Endodermal cell (in vitro differentiated cells): ENCODE measurements around the gene FAM227B. TPM values are rescaled to one million over a fixed set of nuclear protein-coding genes. Genes with fewer than 3 reads are reported as not detected.

ENCODE experiments used
- DNase-seq: peaks from one replicate; pipeline ENCODE4 v3.0.0-alpha.2; 2017
- H3K27ac ChIP-seq: 2 replicates; pipeline ENCODE4 v1.5.1; 2013; ENCODE audit warnings: mild to moderate bottlenecking, low read depth, low read length, moderate library complexity
- H3K27me3 ChIP-seq: 2 replicates; pipeline ENCODE4 v1.6.1; 2013; ENCODE audit warnings: mild to moderate bottlenecking, low read length, moderate library complexity; ENCODE audit not compliant: insufficient read depth, control insufficient read depth, poor library complexity, severe bottlenecking
- H3K36me3 ChIP-seq: 2 replicates; pipeline ENCODE4 v1.7.0; 2013; ENCODE audit warnings: mild to moderate bottlenecking, low read length, moderate library complexity; ENCODE audit not compliant: control insufficient read depth, insufficient read depth
- H3K4me1 ChIP-seq: one replicate; pipeline ENCODE4 v1.7.0; 2013; ENCODE audit warnings: low read length; ENCODE audit not compliant: control insufficient read depth, insufficient read depth
- H3K4me3 ChIP-seq: 2 replicates; pipeline ENCODE4 v1.5.1; 2013; ENCODE audit warnings: mild to moderate bottlenecking, low read length, moderate library complexity
- H3K9ac ChIP-seq: 2 replicates; pipeline ENCODE4 v1.6.1; 2013; ENCODE audit warnings: mild to moderate bottlenecking, low read length, moderate library complexity; ENCODE audit not compliant: poor library complexity, severe bottlenecking; ENCODE audit errors: extremely low read depth
- H3K9me3 ChIP-seq: 2 replicates; pipeline ENCODE4 v1.6.1; 2013; ENCODE audit warnings: mild to moderate bottlenecking, low read length, moderate library complexity; ENCODE audit not compliant: control insufficient read depth
- H3K27ac Mint-ChIP-seq: 2 replicates; pipeline ENCODE4 v1.8.0; 2020; ENCODE audit warnings: mixed read lengths
- H3K27me3 Mint-ChIP-seq: 2 replicates; pipeline ENCODE4 v1.8.0; 2021; ENCODE audit warnings: mild to moderate bottlenecking, mixed read lengths; ENCODE audit not compliant: insufficient read depth
- H3K36me3 Mint-ChIP-seq: 2 replicates; pipeline ENCODE4 v1.8.0; 2020; ENCODE audit warnings: low read depth, mixed read lengths
- H3K4me1 Mint-ChIP-seq: 2 replicates; pipeline ENCODE4 v1.8.0; 2020; ENCODE audit warnings: mixed read lengths
- H3K4me3 Mint-ChIP-seq: 2 replicates; pipeline ENCODE4 v1.8.0; 2020; ENCODE audit warnings: mild to moderate bottlenecking, moderate library complexity, mixed read lengths
- H3K9me3 Mint-ChIP-seq: 2 replicates; pipeline ENCODE4 v1.8.0; 2020; ENCODE audit warnings: mild to moderate bottlenecking, mixed read lengths
- WGBS, 2 experiments: methylation state at CpG; one replicate each; pipeline versions ENCODE4 v1.1.5 to v1.1.7; 2013; ENCODE audit warnings: missing lambda C conversion rate in 2 of 2, mixed read lengths in 1 of 2; ENCODE audit not compliant: insufficient coverage in 1 of 2, insufficient read length in 1 of 2; 5-methylcytosine and 5-hydroxymethylcytosine counted together
- total RNA-seq, 2 donors: library from RNA; stranded (reverse); fragmentation: NEBNext Ultra II Directional in 1 of 2; extraction: Animal tissue kit (Norgen Biotek cat#: 25700) in 1 of 2; gene quantifications; 2 replicates in 1 of 2; 3 replicates in 1 of 2; pipeline ENCODE4 v1.2.1, GENCODE V29; 2021
- TF ChIP-seq, protein P1 (sequence below): fragments of 200-600 bp; sonication (generic); conservative IDR thresholded peaks from 2 replicates; pipeline ENCODE4 v1.5.0; 2021; ENCODE audit warnings: antibody characterized with exemption, mild to moderate bottlenecking

The FAM227B gene
- total RNA-seq, 2 donors from 2014 or later = 7.5 to 8.5 TPM

DNA sequence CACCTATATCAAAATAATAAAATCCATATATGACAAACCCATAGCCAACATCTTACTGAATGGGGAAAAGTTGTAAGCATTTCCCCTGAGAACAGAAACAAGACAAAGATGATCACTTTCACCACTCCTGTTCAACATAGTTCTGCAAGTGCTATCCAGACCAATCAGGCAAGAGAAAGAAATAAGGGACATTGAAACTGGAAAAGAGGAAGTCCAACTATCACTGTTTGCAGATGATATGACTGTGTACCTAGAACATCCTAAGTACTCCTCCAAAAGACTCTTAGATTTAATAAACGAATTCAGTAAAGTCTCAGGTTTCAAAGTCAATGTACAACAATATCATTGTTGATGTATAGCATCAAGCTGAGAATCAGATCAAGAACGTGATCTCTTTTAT is 233.1 kb downstream of the FAM227B start:
- H3K4me3 ChIP-seq = no peak overlapping the region
- H3K27ac ChIP-seq = no peak overlapping the region
- no peaks in the 10 kb centered on the region for H3K27me3 Mint-ChIP-seq
- no peaks in the 10 kb centered on the region for H3K36me3 ChIP-seq
- no peaks in the 10 kb centered on the region for H3K9me3 Mint-ChIP-seq
- H3K4me1 ChIP-seq = peaks cover 4% of the 10 kb centered on the region
- H3K4me1 Mint-ChIP-seq = peaks cover 19% of the 10 kb centered on the region
- no peak overlapping the region for H3K27ac Mint-ChIP-seq
- no peak overlapping the region for H3K4me3 Mint-ChIP-seq
- no peaks in the 10 kb centered on the region for H3K27me3 ChIP-seq
- no peak overlapping the region for H3K9ac ChIP-seq
- DNase-seq = no peak
- no peaks in the 10 kb centered on the region for H3K36me3 Mint-ChIP-seq
- no peaks in the 10 kb centered on the region for H3K9me3 ChIP-seq
- 93% methylated on average over 2 of the region's 2 CpGs; no CpG with 5 or more reads in 1 of the 2 experiments for WGBS, 2 experiments
- TF ChIP-seq, protein P1, sequence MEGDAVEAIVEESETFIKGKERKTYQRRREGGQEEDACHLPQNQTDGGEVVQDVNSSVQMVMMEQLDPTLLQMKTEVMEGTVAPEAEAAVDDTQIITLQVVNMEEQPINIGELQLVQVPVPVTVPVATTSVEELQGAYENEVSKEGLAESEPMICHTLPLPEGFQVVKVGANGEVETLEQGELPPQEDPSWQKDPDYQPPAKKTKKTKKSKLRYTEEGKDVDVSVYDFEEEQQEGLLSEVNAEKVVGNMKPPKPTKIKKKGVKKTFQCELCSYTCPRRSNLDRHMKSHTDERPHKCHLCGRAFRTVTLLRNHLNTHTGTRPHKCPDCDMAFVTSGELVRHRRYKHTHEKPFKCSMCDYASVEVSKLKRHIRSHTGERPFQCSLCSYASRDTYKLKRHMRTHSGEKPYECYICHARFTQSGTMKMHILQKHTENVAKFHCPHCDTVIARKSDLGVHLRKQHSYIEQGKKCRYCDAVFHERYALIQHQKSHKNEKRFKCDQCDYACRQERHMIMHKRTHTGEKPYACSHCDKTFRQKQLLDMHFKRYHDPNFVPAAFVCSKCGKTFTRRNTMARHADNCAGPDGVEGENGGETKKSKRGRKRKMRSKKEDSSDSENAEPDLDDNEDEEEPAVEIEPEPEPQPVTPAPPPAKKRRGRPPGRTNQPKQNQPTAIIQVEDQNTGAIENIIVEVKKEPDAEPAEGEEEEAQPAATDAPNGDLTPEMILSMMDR = no peak

DNA sequence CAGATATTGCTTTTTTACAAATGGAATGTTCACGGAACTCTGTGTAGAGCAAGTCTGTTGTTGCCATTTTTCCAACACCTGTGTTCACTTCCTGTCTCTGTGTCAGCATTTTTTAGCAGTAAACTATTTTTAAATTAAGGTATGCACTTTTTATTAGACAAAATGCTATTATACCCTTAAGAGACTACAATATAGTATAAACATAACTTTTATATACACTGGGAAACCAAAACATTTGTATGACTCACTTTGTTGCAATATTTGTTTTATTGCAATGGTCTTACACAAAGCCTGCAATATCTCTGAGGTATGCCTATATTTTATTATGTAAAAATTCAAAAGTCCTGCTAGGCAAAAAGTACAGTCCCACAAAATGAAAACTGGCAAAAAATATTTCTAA is 237.4 kb downstream of the FAM227B start:
- Mint-ChIP-seq H3K27me3 (no peaks in the 10 kb centered on the region), H3K4me3 (no peak overlapping the region), H3K36me3 (no peaks in the 10 kb centered on the region), H3K27ac (no peak overlapping the region), H3K9me3 (no peaks in the 10 kb centered on the region), H3K4me1 (peaks cover 29% of the 10 kb centered on the region)
- no peaks in the 10 kb centered on the region for H3K36me3 ChIP-seq
- H3K9ac ChIP-seq = no peak overlapping the region
- whole genome bisulfite sequencing, 2 experiments = 88% methylated on average over 1 of the region's 1 CpG; no CpG with 5 or more reads in 1 of the 2 experiments
- H3K4me1 ChIP-seq = peaks cover 6% of the 10 kb centered on the region
- DNase-seq = no peak
- TF ChIP-seq, protein P1 = no peak
- H3K27ac ChIP-seq = no peak overlapping the region
- H3K4me3 ChIP-seq = no peak overlapping the region
- H3K27me3 ChIP-seq = no peaks in the 10 kb centered on the region
- no peaks in the 10 kb centered on the region for H3K9me3 ChIP-seq

DNA sequence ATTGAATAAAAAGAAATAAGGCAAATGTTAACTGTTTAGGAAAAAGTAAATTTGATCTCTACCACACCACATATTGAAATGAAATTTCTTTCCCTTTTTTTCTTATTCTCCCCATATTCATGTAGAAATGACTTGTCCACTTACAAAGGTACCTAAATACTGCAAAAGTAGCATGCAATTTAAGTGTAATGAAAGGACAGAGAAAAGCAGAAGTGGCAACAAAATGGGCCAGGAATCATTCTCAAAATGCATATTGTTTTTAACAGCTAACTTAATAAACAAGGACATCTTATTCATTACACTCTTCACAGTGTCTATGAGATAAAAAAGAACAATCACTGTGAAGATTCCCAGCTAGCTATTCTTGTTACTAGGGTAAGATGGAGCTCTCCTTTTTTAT is 238.2 kb downstream of the FAM227B start:
- Histone ChIP-seq H3K9me3 (no peaks in the 10 kb centered on the region), H3K27ac (no peak overlapping the region), H3K9ac (no peak overlapping the region), H3K4me3 (no peak overlapping the region), H3K4me1 (peaks cover 6% of the 10 kb centered on the region), H3K27me3 (no peaks in the 10 kb centered on the region), H3K36me3 (no peaks in the 10 kb centered on the region)
- TF ChIP-seq, protein P1 = no peak
- H3K27ac Mint-ChIP-seq = no peak overlapping the region
- no peaks in the 10 kb centered on the region for H3K9me3 Mint-ChIP-seq
- H3K36me3 Mint-ChIP-seq = no peaks in the 10 kb centered on the region
- no peaks in the 10 kb centered on the region for H3K27me3 Mint-ChIP-seq
- H3K4me3 Mint-ChIP-seq = no peak overlapping the region
- peaks cover 29% of the 10 kb centered on the region for H3K4me1 Mint-ChIP-seq
- no peak for DNase-seq
